Stimulated activated CD4-positive, alpha-beta T cell treated with anti-CD3 and anti-CD28 coated beads, Interleukin-15, amount 100 ng/mL, for 48 hours (primary cell): ENCODE data around the gene PFKFB3.
A peak's percentile ranks its signal among the peaks of the same experiment; 100 is the strongest.
"Not testable (repeated sequence)": the region's sequence is repeated elsewhere in the genome, so short reads cannot be mapped to it uniquely, and the experiment has no call there.

Experiments used
- DNase-seq, 2 donors: peaks; one replicate each; pipeline ENCODE4 v3.0.0-alpha.2; 2020; ENCODE audit warnings: low read depth in 2 of 2

PFKFB3 gene

GRCh38 chr10:6236349-6237198 is 33.8 kb downstream of the PFKFB3 start:
- no peak for DNase-seq

GRCh38 chr10:6237199-6237530 is 34.4 kb downstream of the PFKFB3 start:
- DNase-seq: no peak

- DNase-seq: not testable (repeated sequence)
Observed at GRCh38 chr10:6238587-6239212, 36.0 kb downstream of the PFKFB3 start.

GRCh38 chr10:6239213-6239991 is 36.7 kb downstream of the PFKFB3 start:
- peak; percentile 64 to 74 for DNase-seq

DNA sequence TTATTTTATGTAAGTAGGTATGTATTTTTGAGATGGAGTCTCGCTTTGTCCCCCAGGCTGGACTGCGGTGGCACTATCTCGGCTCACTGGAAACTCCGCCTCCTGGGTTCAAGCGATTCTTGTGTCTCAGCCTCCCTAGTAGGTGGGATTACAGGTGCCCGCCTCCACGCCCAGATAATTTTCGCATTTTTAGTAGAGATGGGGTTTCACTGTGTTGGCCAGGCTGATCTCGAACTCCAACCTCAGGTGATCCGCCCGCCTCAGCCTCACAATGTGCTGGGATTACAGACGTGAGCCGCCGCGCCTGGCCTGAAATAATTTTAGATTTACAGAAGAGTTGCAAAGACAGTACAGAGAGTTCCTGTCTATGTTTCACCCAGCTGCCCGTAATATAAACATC is 37.5 kb downstream of the PFKFB3 start:
- DNase-seq: no peak

DNA sequence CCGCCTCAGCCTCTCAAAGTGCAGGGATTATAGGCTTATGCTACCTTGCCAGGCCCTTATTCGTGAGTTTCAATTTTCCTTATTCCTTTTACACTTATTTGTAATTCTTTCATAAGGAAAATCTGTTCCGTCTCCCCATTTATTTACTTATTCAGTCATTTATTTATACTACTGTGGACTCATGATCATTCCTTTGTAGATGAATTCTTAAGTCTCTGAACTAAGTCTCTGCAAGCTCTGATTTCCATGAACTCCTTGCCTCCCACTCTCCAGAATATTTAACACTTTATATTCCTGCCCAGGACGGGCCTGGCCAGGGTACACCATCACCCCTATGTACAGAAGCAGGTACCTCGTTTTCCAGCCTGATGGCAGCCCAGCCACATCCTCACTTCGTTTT is 39.4 kb downstream of the PFKFB3 start:
- DNase-seq: no peak

GRCh38 chr10:6244510-6244909 is 41.8 kb downstream of the PFKFB3 start:
- no peak for DNase-seq

- DNase-seq: no peak
Observed at GRCh38 chr10:6247041-6247712, 44.4 kb downstream of the PFKFB3 start.

DNA sequence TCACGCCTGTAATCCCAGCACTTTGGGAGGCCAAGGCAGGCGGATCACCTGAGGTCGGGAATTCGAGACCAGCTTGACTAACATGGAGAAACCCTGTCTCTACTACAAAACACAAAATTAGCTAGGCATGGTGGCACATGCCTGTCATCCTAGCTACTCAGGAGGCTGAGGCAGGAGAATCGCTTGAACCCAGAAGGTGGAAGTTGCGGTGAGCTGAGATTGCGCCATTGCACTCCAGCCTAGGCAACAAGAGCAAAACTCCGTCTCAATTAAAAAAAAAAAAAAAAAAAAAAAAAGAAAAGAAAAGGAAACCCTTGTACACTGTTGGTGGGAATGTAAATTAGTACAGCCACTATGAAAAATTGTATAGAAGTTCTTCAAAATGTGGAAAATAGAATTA is 46.2 kb downstream of the PFKFB3 start:
- not testable (repeated sequence) for DNase-seq

DNA sequence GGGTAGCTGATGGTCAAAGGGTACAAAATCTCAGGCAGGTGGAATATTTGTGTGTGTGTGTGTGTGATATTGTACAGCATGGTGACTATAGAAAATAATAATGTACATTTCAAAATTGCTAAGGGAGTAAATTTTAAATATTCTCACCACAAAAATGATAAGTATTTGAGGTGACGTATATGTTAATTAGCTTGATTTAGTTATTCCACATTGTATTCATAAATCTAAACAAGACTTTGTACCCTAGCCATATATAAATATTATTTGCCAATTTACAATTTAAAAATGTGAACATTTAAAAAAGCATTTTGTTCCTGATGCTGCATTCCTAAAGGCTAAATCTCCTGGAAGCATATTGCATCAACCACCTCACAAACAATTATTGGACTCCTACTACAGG is 47.0 kb downstream of the PFKFB3 start:
- no peak for DNase-seq

GRCh38 chr10:6250745-6251144 is 48.0 kb downstream of the PFKFB3 start:
- no peak for DNase-seq

DNA sequence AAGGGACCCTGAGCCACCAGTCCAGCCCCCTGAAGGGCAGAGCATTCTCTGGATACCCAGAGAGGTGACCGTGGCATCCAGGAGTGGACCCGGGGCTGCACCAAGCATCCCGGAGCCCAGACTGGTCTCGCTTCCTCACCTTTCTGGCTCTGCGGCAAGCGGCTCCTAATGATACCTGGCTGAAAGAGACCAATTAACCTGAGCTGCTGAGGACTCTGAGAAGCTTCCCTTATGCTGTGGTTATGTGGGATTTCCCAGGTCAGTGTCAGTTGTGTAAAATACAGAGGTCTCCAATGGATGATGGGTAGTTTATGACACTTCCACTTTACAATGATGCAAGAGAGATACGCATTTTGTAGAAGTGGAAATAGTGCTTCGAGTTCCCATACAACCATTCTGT is 51.5 kb downstream of the PFKFB3 start:
- no peak for DNase-seq

GRCh38 chr10:6255548-6256061 is 52.9 kb downstream of the PFKFB3 start:
- no peak for DNase-seq

GRCh38 chr10:6256439-6256838 is 53.7 kb downstream of the PFKFB3 start:
- no peak for DNase-seq

- DNase-seq: no peak
Observed at GRCh38 chr10:6259153-6259552, 56.4 kb downstream of the PFKFB3 start.

DNA sequence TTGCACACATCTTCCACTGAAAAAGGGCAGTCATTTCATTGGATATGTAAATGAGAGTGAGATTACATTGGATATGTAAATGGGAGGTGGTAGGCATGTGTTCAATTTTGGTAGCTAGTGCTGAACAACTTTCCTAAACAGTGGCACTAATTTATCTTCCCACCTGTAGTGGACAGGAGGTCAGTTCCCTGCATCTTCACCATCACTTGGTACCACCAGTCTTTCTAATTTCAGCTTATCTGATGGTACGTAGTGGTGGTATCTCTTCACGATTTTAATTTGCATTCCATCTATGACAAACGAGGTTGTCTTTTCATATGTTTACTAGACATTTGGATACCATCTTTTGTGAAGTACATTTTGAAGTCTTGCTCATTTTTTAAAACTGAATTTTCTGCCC is 58.1 kb downstream of the PFKFB3 start:
- DNase-seq: no peak

- no peak for DNase-seq
Observed at GRCh38 chr10:6267941-6268340, 65.2 kb downstream of the PFKFB3 start.

- no peak for DNase-seq
Observed at GRCh38 chr10:6269432-6269831, 66.7 kb downstream of the PFKFB3 start.

GRCh38 chr10:6269953-6270867 is 67.5 kb downstream of the PFKFB3 start:
- DNase-seq: peak; percentile 71 to 79

- no peak for DNase-seq
Observed at GRCh38 chr10:6270951-6271350, 68.2 kb downstream of the PFKFB3 start.

DNA sequence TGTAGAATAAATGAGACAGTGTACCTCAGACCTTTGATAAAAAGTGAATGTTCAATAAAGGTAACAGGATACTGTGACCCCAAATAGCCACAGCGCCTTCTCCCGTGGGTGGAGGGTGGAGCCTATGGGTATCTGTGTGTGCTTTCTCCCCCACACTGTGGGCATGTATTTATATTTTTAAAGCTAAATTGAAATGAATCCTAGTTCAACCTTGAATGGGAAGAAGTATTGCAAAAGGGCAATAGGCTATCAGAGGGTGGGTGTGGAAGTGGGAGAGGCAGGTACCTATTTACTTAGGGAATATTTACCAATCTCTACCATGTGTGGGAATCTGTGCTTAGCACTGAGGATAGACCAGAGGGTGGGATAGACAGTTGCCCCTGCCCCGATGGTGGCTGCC is 68.9 kb downstream of the PFKFB3 start:
- no peak for DNase-seq
